HepG2 (cell line): ENCODE measurements around the gene CD248.

Source experiments
- BCL6 ChIP-seq: IDR thresholded peaks from 2 replicates; pipeline ENCODE4 v1.6.1; 2016; ENCODE audit warnings: missing genetic modification reagents, missing compliant biosample characterization
- POLR2AphosphoS2 ChIP-seq: IDR thresholded peaks from 2 replicates; pipeline ENCODE4 v1.6.1; 2011; ENCODE audit warnings: low read depth, low read length, improper control_type of control experiment
- SUZ12 ChIP-seq: fragments of 150-350 bp; IDR thresholded peaks from 2 replicates; pipeline ENCODE4 v1.6.1; 2014; ENCODE audit warnings: low read depth, low read length
- ZFP62 ChIP-seq: sonication (generic); formaldehyde crosslinking; IDR thresholded peaks from 2 replicates; pipeline ENCODE4 v1.4.0; 2020; ENCODE audit warnings: missing genetic modification reagents
- ZNF776 ChIP-seq: sonication (generic); formaldehyde crosslinking; IDR thresholded peaks from 2 replicates; pipeline ENCODE4 v1.4.0; 2020; ENCODE audit warnings: mild to moderate bottlenecking, missing genetic modification reagents
- ZSCAN22 ChIP-seq: sonication (generic); formaldehyde crosslinking; IDR thresholded peaks from 2 replicates; pipeline ENCODE4 v1.4.0; 2020; ENCODE audit warnings: mild to moderate bottlenecking, missing genetic modification reagents

GRCh38 chr11:66264914-66265313 lies 51.9 kb downstream of the CD248 start:
- TF ChIP-seq ZNF776 (CRISPR knock-in tag) (no peak), SUZ12 (no peak), BCL6 (CRISPR knock-in tag) (no peak), ZFP62 (CRISPR knock-in tag) (no peak), ZSCAN22 (CRISPR knock-in tag) (no peak), POLR2AphosphoS2 (no peak)
